Heart left ventricle (tissue), 16 donors: ENCODE data around the gene MEG3. TPM values are rescaled to one million over a fixed set of nuclear protein-coding genes. Genes with fewer than 3 reads are reported as not detected.

Source experiments
- ATAC-seq, 4 donors: fragments of 200-7000 bp; cut with Tn5 transposase; one replicate each; pipeline ENCODE4 v1.9.1; 2020 to 2022; ENCODE audit warnings: moderate library complexity in 4 of 4, mild to moderate bottlenecking in 3 of 4, moderate number of reproducible peaks in 1 of 4
- DNase-seq, 5 donors: peaks; one replicate each; pipeline ENCODE4 v3.0.0-alpha.2; 2020
- H3K27ac ChIP-seq, 12 donors: fragments of 200-600 bp; sonication (generic) in 4 of 12; one replicate each; pipeline versions ENCODE4 v1.5.0 to v1.8.0; 2016 to 2022; ENCODE audit warnings: mild to moderate bottlenecking in 2 of 12
- H3K27me3 ChIP-seq, 9 donors: fragments of 200-600 bp; sonication (generic) in 2 of 9; one replicate each; pipeline versions ENCODE4 v1.5.1 to v1.8.0; 2016 to 2022; ENCODE audit warnings: mild to moderate bottlenecking in 3 of 9
- H3K36me3 ChIP-seq, 9 donors: fragments of 200-600 bp; sonication (generic) in 2 of 9; one replicate each; pipeline versions ENCODE4 v1.5.0 to v1.8.0; 2018 to 2022; ENCODE audit warnings: mild to moderate bottlenecking in 2 of 9
- H3K4me1 ChIP-seq, 12 donors: fragments of 200-600 bp; sonication (generic) in 4 of 12; one replicate each; pipeline versions ENCODE4 v1.5.0 to v1.8.0; 2016 to 2022; ENCODE audit warnings: mild to moderate bottlenecking in 3 of 12
- H3K4me3 ChIP-seq, 12 donors: fragments of 200-600 bp; sonication (generic) in 4 of 12; one replicate each; pipeline versions ENCODE4 v1.5.0 to v1.8.0; 2017 to 2022; ENCODE audit warnings: mild to moderate bottlenecking in 9 of 12, moderate library complexity in 4 of 12
- H3K9me3 ChIP-seq, 12 donors: fragments of 200-600 bp; sonication (generic) in 4 of 12; one replicate each; pipeline versions ENCODE4 v1.5.0 to v1.8.0; 2016 to 2022; ENCODE audit warnings: mild to moderate bottlenecking in 1 of 12
- CTCF ChIP-seq, 12 donors: fragments of 200-600 bp; sonication (generic) in 4 of 12; IDR thresholded peaks; one replicate each; pipeline versions ENCODE4 v1.5.0 to v1.8.0; 2018 to 2022; ENCODE audit warnings: antibody characterized with exemption in 12 of 12, mild to moderate bottlenecking in 5 of 12
- POLR2A ChIP-seq, 2 donors: fragments of 450-650 bp; IDR thresholded peaks; one replicate each; pipeline ENCODE4 v1.6.1; 2017; ENCODE audit warnings: antibody characterized with exemption in 2 of 2, mild to moderate bottlenecking in 2 of 2, moderate library complexity in 2 of 2
- WGBS, 4 donors: extraction: QIAGEN DNeasy Blood & Tissue Kit in 2 of 4; methylation state at CpG; one replicate each; pipeline versions ENCODE4 v1.1.5 to v1.1.7; 2013 to 2018; 5-methylcytosine and 5-hydroxymethylcytosine counted together
- intact Hi-C, 10 donors: fragments of 100-400 bp; cut with DNase I; formaldehyde crosslinking; loops; one replicate each; pipeline versions ENCODE4 v1.11.1 to v1.14.2; 2022
- polyA plus RNA-seq, 2 donors: library from polyadenylated mRNA; stranded (reverse); fragments of 200-250 nt; gene quantifications; one replicate each; pipeline ENCODE4 v1.2.3, GENCODE V29; 2013
- total RNA-seq, 9 donors: library from RNA; depleted of rRNA in 2 of 9; stranded (reverse); fragments of >200 nt in 2 of 9; fragmentation: NEBNext Ultra II Directional in 3 of 9; extraction: Animal tissue kit (Norgen Biotek cat#: 25700) in 3 of 9; gene quantifications; one replicate each; pipeline versions ENCODE4 v1.1.0 to v1.2.4, GENCODE V29; 2016 to 2023
- donor health status: ischemic (EF 13 %, LVEDD 7.1; RV severe dilation, severe dysfunction).
- donor health status: healthy with polysubstance abuse.
- donor health status: DM: no; HTN: yes; CAD: no.
- donor health status: DM: no; HTN: no; CAD: no.
- donor health status: ischemic (EF 25% LVEDD 6.9; RV normal size, moderate dysfunction).
- donor health status: ischemic (EF 25% LVEDD 5.7; RV mildly dilated, moderate dysfunction).
- donor health status: healthy.
- donor health status: DM: yes; HTN: yes; CAD: no.
- donor health status: ischemic (EF 35%, LVEDD 5.7; RV mildly dilated, moderate dysfunction).
- donor health status: nonischemic (EF 11% LVEDD 7.7; RV severe dilation, severe dysfunction).
- donor health status: DM: yes; HTN: yes; CAD: no.
- donor health status: PGD.
- donor health status: ischemic (EF 29% LVEDD 5.4; RV normal size, mild dysfunction).
- donor health status: nonischemic (EF 23%, LVEDD 6.1; RV moderate dilation, normal function).

Gene MEG3
- total and polyA plus RNA-seq, 11 donors = 3.6 to 37.7 (median 9.9) TPM

- H3K27me3 ChIP-seq = peaks cover 0 to 23% (median 3%) of the 10 kb centered on the region in 9 donors
- peak in 1 of 5 donors; percentile 16 for DNase-seq
These were observed 17.8 kb upstream of the MEG3 start for GRCh38 chr14:100807979-100808734.

GRCh38 chr14:100810435-100810834 lies 15.5 kb upstream of the MEG3 start:
- 76 to 85% (median 77%) methylated on average over 7 of the region's 7 CpGs for WGBS, 4 donors
- H3K27ac ChIP-seq = no peak overlapping the region
- H3K4me3 ChIP-seq = no peak overlapping the region
- H3K27me3 ChIP-seq = peaks cover 0 to 33% (median 3%) of the 10 kb centered on the region in 9 donors
- ATAC-seq (no peak), DNase-seq (peak in 1 of 5 donors; percentile 14)
- peaks cover 0 to 32% (median 9%) of the 10 kb centered on the region in 12 donors for H3K9me3 ChIP-seq
- no peak for TF ChIP-seq POLR2A (IDR thresholded peaks at IDR 0.05)
- TF ChIP-seq CTCF (IDR thresholded peaks at IDR 0.05) = no peak
- no peaks in the 10 kb centered on the region for H3K4me1 ChIP-seq
- no peaks in the 10 kb centered on the region for H3K36me3 ChIP-seq
- intact Hi-C loops = no loop called here

More at GRCh38 chr14:100807979-100808734, 17.8 kb upstream of the MEG3 start:
- Histone ChIP-seq H3K36me3 (no peaks in the 10 kb centered on the region), H3K9me3 (peaks cover 0 to 32% (median 9%) of the 10 kb centered on the region in 12 donors), H3K4me3 (no peak overlapping the region), H3K4me1 (no peaks in the 10 kb centered on the region), H3K27ac (no peak overlapping the region)
- 66 to 71% (median 71%) methylated on average over 16 of the region's 16 CpGs for WGBS, 4 donors
- TF ChIP-seq CTCF (IDR thresholded peaks at IDR 0.05) (no peak), POLR2A (IDR thresholded peaks at IDR 0.05) (no peak)
- intact Hi-C loops = no loop called here
- ATAC-seq = no peak

DNA sequence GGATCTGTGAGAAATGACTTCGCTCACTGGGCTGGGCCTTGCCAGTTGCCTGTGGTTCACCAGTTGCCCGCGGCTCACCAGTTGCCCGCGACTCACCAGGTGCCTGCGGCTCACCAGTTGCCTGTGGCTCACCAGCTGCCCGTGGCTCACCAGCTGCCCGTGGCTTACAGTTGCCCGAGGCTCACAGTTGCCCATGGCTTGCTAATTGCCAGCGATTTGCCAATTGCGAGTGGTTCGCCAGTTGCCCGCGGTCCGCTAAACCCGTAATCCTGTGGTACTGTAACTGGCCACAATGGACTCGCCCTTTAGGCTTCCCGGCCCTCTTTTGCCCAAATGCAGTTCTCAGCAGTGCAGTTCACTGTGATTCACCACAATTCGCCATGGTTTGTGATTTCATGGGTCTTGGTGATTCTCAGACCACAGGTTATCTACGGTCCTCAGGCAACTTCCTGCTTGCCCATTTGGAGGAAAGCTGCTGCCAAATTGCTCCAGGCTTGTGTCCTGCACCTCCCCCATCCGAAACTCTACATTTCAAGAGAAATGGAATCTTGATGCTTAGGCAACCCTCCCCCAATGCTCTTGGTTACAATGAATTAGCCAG lies 15.0 kb upstream of the MEG3 start:
- no peak overlapping the region for H3K27ac ChIP-seq
- no peak for ATAC-seq
- H3K4me1 ChIP-seq = no peaks in the 10 kb centered on the region
- H3K36me3 ChIP-seq = no peaks in the 10 kb centered on the region
- intact Hi-C loops = no loop called here
- H3K9me3 ChIP-seq = peaks cover 0 to 32% (median 9%) of the 10 kb centered on the region in 12 donors
- TF ChIP-seq CTCF (IDR thresholded peaks at IDR 0.05) (no peak), POLR2A (IDR thresholded peaks at IDR 0.05) (no peak)
- peaks cover 0 to 33% (median 3%) of the 10 kb centered on the region in 9 donors for H3K27me3 ChIP-seq
- peak in 1 of 5 donors; percentile 33 for DNase-seq
- no peak overlapping the region for H3K4me3 ChIP-seq
- 57 to 68% (median 63%) methylated on average over 3 to 21 of the region's 21 CpGs for WGBS, 4 donors

- Histone ChIP-seq H3K36me3 (no peaks in the 10 kb centered on the region), H3K9me3 (peaks cover 0 to 23% (median 5%) of the 10 kb centered on the region in 12 donors), H3K4me1 (no peaks in the 10 kb centered on the region), H3K27ac (no peak overlapping the region), H3K27me3 (peaks cover 0 to 27% (median 3%) of the 10 kb centered on the region in 9 donors), H3K4me3 (no peak overlapping the region)
- TF ChIP-seq CTCF (IDR thresholded peaks at IDR 0.05) (no peak), POLR2A (IDR thresholded peaks at IDR 0.05) (no peak)
- DNase-seq (peak in 1 of 5 donors; percentile 49), ATAC-seq (no peak)
- 88 to 99% (median 95%) methylated on average over 10 of the region's 10 CpGs for WGBS, 4 donors
- intact Hi-C loops = no loop called here
These were observed 12.6 kb upstream of the MEG3 start for GRCh38 chr14:100813291-100813690.
